Upper lobe of left lung (tissue), 4 donors: ENCODE measurements around the gene STBD1.

Source experiments
- CTCF ChIP-seq, 6 experiments: fragments of 450-650 bp in 4 of 6; fragments of 200-600 bp in 2 of 6; sonication (generic) in 2 of 6; IDR thresholded peaks; one replicate each; pipeline ENCODE4 v1.5.1; 2016 to 2019; ENCODE audit warnings: antibody characterized with exemption in 6 of 6
- POLR2A ChIP-seq, 4 donors: fragments of 450-650 bp; IDR thresholded peaks; one replicate each; pipeline ENCODE4 v1.5.1; 2016 to 2017; ENCODE audit warnings: antibody characterized with exemption in 4 of 4, mild to moderate bottlenecking in 2 of 4

DNA sequence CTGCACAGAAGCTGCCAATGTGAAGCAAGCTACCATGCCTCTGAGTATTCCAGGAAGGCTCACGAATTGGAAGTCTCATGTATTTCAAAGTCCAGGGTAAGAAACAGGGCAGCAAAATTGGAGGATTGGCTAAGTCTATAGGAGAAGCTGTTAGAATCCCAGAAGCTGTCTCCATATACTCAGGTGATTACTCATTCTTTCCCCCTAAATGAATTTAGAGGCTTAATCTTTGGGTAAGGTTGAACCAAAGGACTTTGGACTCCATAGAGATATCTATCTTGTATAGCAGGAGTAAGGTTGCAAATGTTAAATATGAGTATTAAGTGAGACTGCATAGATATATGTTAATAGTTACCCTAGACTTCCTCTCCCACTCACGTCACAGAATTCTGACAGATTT lies 36.3 kb downstream of the STBD1 start:
- TF ChIP-seq CTCF (IDR thresholded peaks at IDR 0.05) (no peak), POLR2A (IDR thresholded peaks at IDR 0.05) (no peak)
